Small intestine (tissue), 7 donors: ENCODE data around the gene JKAMP. TPM values are rescaled to one million over a fixed set of nuclear protein-coding genes. Genes with fewer than 3 reads are reported as not detected.

ENCODE experiments used
- DNase-seq, 2 donors: peaks; one replicate each; pipeline versions ENCODE4 v3.0.0 to v3.0.0-alpha.2; 2013
- FAIRE-seq: peaks from 2 replicates; lab custom pipeline; 2012; peaks lifted over from hg19 to GRCh38; lab: Jason Lieb, UNC
- H3K27ac ChIP-seq, 3 donors: one replicate each; pipeline ENCODE4 v1.5.1; 2013; ENCODE audit warnings: low read length in 2 of 3, mild to moderate bottlenecking in 2 of 3, control low read depth in 1 of 3, inconsistent platforms in 1 of 3, low read depth in 1 of 3, moderate library complexity in 1 of 3
- H3K27me3 ChIP-seq, 3 donors: one replicate each; pipeline ENCODE4 v1.6.1; 2013; ENCODE audit warnings: low read length in 3 of 3, inconsistent platforms in 1 of 3; ENCODE audit not compliant: control insufficient read depth in 3 of 3, insufficient read depth in 3 of 3
- H3K36me3 ChIP-seq, 3 donors: one replicate each; pipeline ENCODE4 v1.6.1; 2013; ENCODE audit warnings: low read length in 3 of 3, inconsistent platforms in 1 of 3, low read depth in 1 of 3, mild to moderate bottlenecking in 1 of 3, moderate library complexity in 1 of 3; ENCODE audit not compliant: control insufficient read depth in 3 of 3, insufficient read depth in 2 of 3
- H3K4me1 ChIP-seq, 3 donors: one replicate each; pipeline ENCODE4 v1.6.1; 2013; ENCODE audit warnings: low read length in 2 of 3, inconsistent platforms in 1 of 3, low read depth in 1 of 3, mild to moderate bottlenecking in 1 of 3, moderate library complexity in 1 of 3; ENCODE audit not compliant: control insufficient read depth in 3 of 3, insufficient read depth in 2 of 3
- H3K4me3 ChIP-seq, 3 donors: one replicate each; pipeline ENCODE4 v1.5.1; 2013; ENCODE audit warnings: low read length in 3 of 3, control low read depth in 1 of 3, inconsistent platforms in 1 of 3, low read depth in 1 of 3, mild to moderate bottlenecking in 1 of 3, moderate library complexity in 1 of 3
- H3K9me3 ChIP-seq, 2 donors: one replicate each; pipeline ENCODE4 v1.6.1; 2013; ENCODE audit warnings: low read depth in 1 of 2, low read length in 1 of 2; ENCODE audit not compliant: control insufficient read depth in 2 of 2, insufficient read depth in 1 of 2
- WGBS, 3 donors: extraction: QIAGEN DNeasy Blood & Tissue Kit; methylation state at CpG; one replicate each; pipeline ENCODE4 v1.1.7; 2013; 5-methylcytosine and 5-hydroxymethylcytosine counted together
- polyA plus RNA-seq, 4 donors: library from polyadenylated mRNA; stranded (reverse) in 3 of 4; unstranded in 1 of 4; fragments of 200-250 nt in 3 of 4; fragments of 120-200 nt in 1 of 4; gene quantifications; one replicate each; pipeline versions ENCODE4 v1.2.1 to v1.2.3, GENCODE V29; 2013
- donor health status: healthy with polysubstance abuse.
- donor health status: control.
- donor health status: control.
- donor health status: Bipolar disorder and iron deficiency.
- donor health status: healthy.

Gene JKAMP
- polyA plus RNA-seq, 4 donors, result 12.7 to 57.3 (median 22.7) TPM

- 89 to 94% (median 93%) methylated on average over 1 of the region's 1 CpG for WGBS, 3 donors
- no peak for FAIRE-seq
- Histone ChIP-seq H3K27me3 (peaks cover 0 to 5% (median 0%) of the 10 kb centered on the region in 3 donors), H3K4me1 (peaks cover 0 to 4% (median 0%) of the 10 kb centered on the region in 3 donors), H3K9me3 (no peaks in the 10 kb centered on the region), H3K27ac (no peak overlapping the region), H3K36me3 (peaks cover 0 to 22% (median 0%) of the 10 kb centered on the region in 3 donors), H3K4me3 (no peak overlapping the region)
- DNase-seq, result no peak
Measured at GRCh38 chr14:59532419-59532818, 48.1 kb downstream of the JKAMP start.

- no peak for FAIRE-seq
Measured at GRCh38 chr14:59534361-59534987, 50.2 kb downstream of the JKAMP start.

GRCh38 chr14:59537476-59537875 is 53.2 kb downstream of the JKAMP start:
- Histone ChIP-seq H3K9me3 (no peaks in the 10 kb centered on the region), H3K27ac (no peak overlapping the region), H3K4me1 (no peaks in the 10 kb centered on the region), H3K27me3 (no peaks in the 10 kb centered on the region), H3K36me3 (peaks cover 0 to 22% (median 0%) of the 10 kb centered on the region in 3 donors), H3K4me3 (no peak overlapping the region)
- FAIRE-seq, result no peak
- 87 to 89% (median 88%) methylated on average over 1 of the region's 1 CpG for WGBS, 3 donors
- DNase-seq, result no peak

More at GRCh38 chr14:59534361-59534987, 50.2 kb downstream of the JKAMP start:
- H3K27ac ChIP-seq, result no peak overlapping the region
- H3K27me3 ChIP-seq, result no peaks in the 10 kb centered on the region
- H3K36me3 ChIP-seq, result peaks cover 0 to 23% (median 0%) of the 10 kb centered on the region in 3 donors
- no peaks in the 10 kb centered on the region for H3K4me1 ChIP-seq
- 80 to 88% (median 84%) methylated on average over 7 of the region's 7 CpGs for WGBS, 3 donors
- no peaks in the 10 kb centered on the region for H3K9me3 ChIP-seq
- H3K4me3 ChIP-seq, result no peak overlapping the region
- DNase-seq, result no peak

- Histone ChIP-seq H3K4me3 (no peak overlapping the region), H3K36me3 (peaks cover 0 to 20% (median 0%) of the 10 kb centered on the region in 3 donors), H3K4me1 (no peaks in the 10 kb centered on the region), H3K27me3 (no peaks in the 10 kb centered on the region), H3K27ac (no peak overlapping the region), H3K9me3 (no peaks in the 10 kb centered on the region)
- DNase-seq, result no peak
- 78 to 93% (median 87%) methylated on average over 4 of the region's 4 CpGs for WGBS, 3 donors
- no peak for FAIRE-seq
Measured at GRCh38 chr14:59538936-59539335, 54.6 kb downstream of the JKAMP start.

- H3K4me3 ChIP-seq, result no peak overlapping the region
- peaks cover 0 to 8% (median 0%) of the 10 kb centered on the region in 3 donors for H3K36me3 ChIP-seq
- H3K27ac ChIP-seq, result no peak overlapping the region
- H3K27me3 ChIP-seq, result no peaks in the 10 kb centered on the region
- DNase-seq (no peak), FAIRE-seq (no peak)
- WGBS, 3 donors, result 15 to 29% (median 26%) methylated on average over 1 of the region's 1 CpG
- no peaks in the 10 kb centered on the region for H3K4me1 ChIP-seq
- no peaks in the 10 kb centered on the region for H3K9me3 ChIP-seq
Measured at GRCh38 chr14:59540852-59541251, 56.5 kb downstream of the JKAMP start.

- FAIRE-seq (no peak), DNase-seq (no peak)
- Histone ChIP-seq H3K4me1 (no peaks in the 10 kb centered on the region), H3K9me3 (no peaks in the 10 kb centered on the region), H3K4me3 (no peak overlapping the region), H3K27me3 (no peaks in the 10 kb centered on the region), H3K36me3 (peaks cover 0 to 5% (median 0%) of the 10 kb centered on the region in 3 donors), H3K27ac (no peak overlapping the region)
- 87 to 92% (median 90%) methylated on average over 2 of the region's 2 CpGs for WGBS, 3 donors
Measured at GRCh38 chr14:59541731-59542130, 57.4 kb downstream of the JKAMP start.

GRCh38 chr14:59543873-59544272 is 59.6 kb downstream of the JKAMP start:
- DNase-seq, result no peak
- no peak for FAIRE-seq
- H3K36me3 ChIP-seq, result peaks cover 0 to 2% (median 0%) of the 10 kb centered on the region in 3 donors
- 47 to 54% (median 51%) methylated on average over 7 of the region's 7 CpGs for WGBS, 3 donors
- H3K4me3 ChIP-seq, result no peak overlapping the region
- no peaks in the 10 kb centered on the region for H3K4me1 ChIP-seq
- H3K9me3 ChIP-seq, result no peaks in the 10 kb centered on the region
- peaks cover 0 to 2% (median 0%) of the 10 kb centered on the region in 3 donors for H3K27me3 ChIP-seq
- H3K27ac ChIP-seq, result no peak overlapping the region

GRCh38 chr14:59547310-59547709 is 63.0 kb downstream of the JKAMP start:
- DNase-seq (no peak), FAIRE-seq (no peak)
- peaks cover 0 to 8% of the 10 kb centered on the region in 2 donors for H3K9me3 ChIP-seq
- H3K4me3 ChIP-seq, result no peak overlapping the region
- 35 to 64% (median 48%) methylated on average over 2 of the region's 2 CpGs for whole genome bisulfite sequencing, 3 donors
- peaks cover 0 to 2% (median 0%) of the 10 kb centered on the region in 3 donors for H3K27me3 ChIP-seq
- H3K36me3 ChIP-seq, result peaks cover 0 to 3% (median 2%) of the 10 kb centered on the region in 3 donors
- no peak overlapping the region for H3K27ac ChIP-seq
- H3K4me1 ChIP-seq, result no peaks in the 10 kb centered on the region
